ENCODE data around the gene BRIP1.
A peak's percentile ranks its signal among the peaks of the same experiment; 100 is the strongest.
"Not testable (repeated sequence)": the region's sequence is repeated elsewhere in the genome, so short reads cannot be mapped to it uniquely, and the experiment has no call there.

The BRIP1 gene

GRCh38 chr17:61862975-61863800, at the start of gene BRIP1:
TSS of gene BRIP1 (minus strand) at chr17:61863528. CDS start at chr17:61861539, 1,989 bp downstream.
- Mint-ChIP-seq H3K9me3 (no peaks in the 10 kb centered on the region), H3K27me3 (no peaks in the 10 kb centered on the region), H3K27ac (peak within 1 kb of the TSS; percentile 95 to 96), H3K4me3 (peak within 1 kb of the TSS; percentile 99 to 100), H3K4me1 (peaks cover 26% of the 10 kb centered on the region)
- DNase-seq (peak; percentile 80 to 88), ATAC-seq (peak; percentile 96)

GRCh38 chr17:61908292-61909037, 45.1 kb upstream of the BRIP1 start:
- ATAC-seq (no peak), DNase-seq (no peak)
- H3K9me3 Mint-ChIP-seq, result no peaks in the 10 kb centered on the region
- no peaks in the 10 kb centered on the region for H3K4me1 Mint-ChIP-seq
- H3K27me3 Mint-ChIP-seq, result no peaks in the 10 kb centered on the region
- no peak overlapping the region for H3K27ac Mint-ChIP-seq
- no peak overlapping the region for H3K4me3 Mint-ChIP-seq

- H3K4me1 Mint-ChIP-seq, result no peaks in the 10 kb centered on the region
- no peak overlapping the region for H3K27ac Mint-ChIP-seq
- H3K4me3 Mint-ChIP-seq, result no peak overlapping the region
These were observed 44.0 kb upstream of the BRIP1 start for GRCh38 chr17:61907361-61907760.

GRCh38 chr17:61904094-61904710, 40.9 kb upstream of the BRIP1 start:
- no peaks in the 10 kb centered on the region for H3K4me1 Mint-ChIP-seq
- DNase-seq (no peak), ATAC-seq (peak; percentile 57)
- H3K27ac Mint-ChIP-seq, result no peak overlapping the region
- no peak overlapping the region for H3K4me3 Mint-ChIP-seq
- H3K9me3 Mint-ChIP-seq, result no peaks in the 10 kb centered on the region
- H3K27me3 Mint-ChIP-seq, result no peaks in the 10 kb centered on the region

More at GRCh38 chr17:61907361-61907760, 44.0 kb upstream of the BRIP1 start:
- no peaks in the 10 kb centered on the region for H3K9me3 Mint-ChIP-seq
- H3K27me3 Mint-ChIP-seq, result no peaks in the 10 kb centered on the region
- ATAC-seq (no peak), DNase-seq (no peak)

GRCh38 chr17:61903251-61903650, 39.9 kb upstream of the BRIP1 start:
- ATAC-seq (no peak), DNase-seq (no peak)
- Mint-ChIP-seq H3K4me3 (no peak overlapping the region), H3K9me3 (no peaks in the 10 kb centered on the region), H3K27ac (no peak overlapping the region), H3K27me3 (no peaks in the 10 kb centered on the region), H3K4me1 (no peaks in the 10 kb centered on the region)

- DNase-seq (no peak), ATAC-seq (no peak)
- Mint-ChIP-seq H3K27ac (no peak overlapping the region), H3K4me1 (no peaks in the 10 kb centered on the region), H3K9me3 (no peaks in the 10 kb centered on the region), H3K4me3 (no peak overlapping the region), H3K27me3 (no peaks in the 10 kb centered on the region)
These were observed 34.3 kb upstream of the BRIP1 start for GRCh38 chr17:61897548-61898180.

- no peak overlapping the region for H3K4me3 Mint-ChIP-seq
- ATAC-seq (no peak), DNase-seq (no peak)
- H3K27ac Mint-ChIP-seq, result no peak overlapping the region
- no peaks in the 10 kb centered on the region for H3K4me1 Mint-ChIP-seq
- no peaks in the 10 kb centered on the region for H3K27me3 Mint-ChIP-seq
- H3K9me3 Mint-ChIP-seq, result no peaks in the 10 kb centered on the region
These were observed 32.1 kb upstream of the BRIP1 start for GRCh38 chr17:61895391-61895790.

- not testable (repeated sequence) for DNase-seq, H3K4me1 Mint-ChIP-seq, H3K27me3 Mint-ChIP-seq, ATAC-seq, H3K27ac Mint-ChIP-seq, H3K4me3 Mint-ChIP-seq, H3K9me3 Mint-ChIP-seq
These were observed 31.0 kb upstream of the BRIP1 start for GRCh38 chr17:61894310-61894709.

- not testable (repeated sequence) for H3K4me1 Mint-ChIP-seq, H3K4me3 Mint-ChIP-seq, H3K27me3 Mint-ChIP-seq, ATAC-seq, DNase-seq, H3K9me3 Mint-ChIP-seq, H3K27ac Mint-ChIP-seq
These were observed 24.4 kb upstream of the BRIP1 start for GRCh38 chr17:61887733-61888132.

GRCh38 chr17:61885865-61886264, 22.5 kb upstream of the BRIP1 start:
- not testable (repeated sequence) for H3K4me3 Mint-ChIP-seq, H3K4me1 Mint-ChIP-seq, H3K27ac Mint-ChIP-seq, H3K9me3 Mint-ChIP-seq, DNase-seq, ATAC-seq, H3K27me3 Mint-ChIP-seq

GRCh38 chr17:61884864-61885263, 21.5 kb upstream of the BRIP1 start:
- Mint-ChIP-seq H3K9me3 (no peaks in the 10 kb centered on the region), H3K27me3 (no peaks in the 10 kb centered on the region), H3K4me1 (no peaks in the 10 kb centered on the region), H3K4me3 (no peak overlapping the region), H3K27ac (no peak overlapping the region)
- no peak for DNase-seq
- no peak for ATAC-seq

GRCh38 chr17:61880589-61881102, 17.3 kb upstream of the BRIP1 start:
- Mint-ChIP-seq H3K27ac (peak overlapping the region in 1 of 2 donors; percentile 85), H3K27me3 (no peaks in the 10 kb centered on the region), H3K4me1 (no peaks in the 10 kb centered on the region), H3K9me3 (no peaks in the 10 kb centered on the region), H3K4me3 (no peak overlapping the region)
- DNase-seq, result no peak
- no peak for ATAC-seq

- Mint-ChIP-seq H3K4me1 (no peaks in the 10 kb centered on the region), H3K27me3 (no peaks in the 10 kb centered on the region), H3K9me3 (no peaks in the 10 kb centered on the region), H3K4me3 (no peak overlapping the region), H3K27ac (peak overlapping the region in 1 of 2 donors; percentile 42)
- ATAC-seq (no peak), DNase-seq (no peak)
These were observed 15.8 kb upstream of the BRIP1 start for GRCh38 chr17:61878984-61879612.

GRCh38 chr17:61878520-61878919, 15.2 kb upstream of the BRIP1 start:
- DNase-seq, result no peak
- Mint-ChIP-seq H3K27me3 (no peaks in the 10 kb centered on the region), H3K4me3 (no peak overlapping the region), H3K9me3 (no peaks in the 10 kb centered on the region), H3K4me1 (no peaks in the 10 kb centered on the region), H3K27ac (no peak overlapping the region)
- no peak for ATAC-seq

- no peaks in the 10 kb centered on the region for H3K27me3 Mint-ChIP-seq
- H3K9me3 Mint-ChIP-seq, result no peaks in the 10 kb centered on the region
- no peaks in the 10 kb centered on the region for H3K4me1 Mint-ChIP-seq
- ATAC-seq (no peak), DNase-seq (no peak)
- no peak overlapping the region for H3K4me3 Mint-ChIP-seq
- no peak overlapping the region for H3K27ac Mint-ChIP-seq
These were observed 14.5 kb upstream of the BRIP1 start for GRCh38 chr17:61877837-61878236.
